IMR-90 (cell line): ENCODE results near the gene MAP2K6.
A peak's percentile ranks its signal among the peaks of the same experiment; 100 is the strongest.

ENCODE experiments used
- BHLHE40 ChIP-seq: fragments of 150-350 bp; IDR thresholded peaks from 2 replicates; pipeline ENCODE4 v1.6.1; 2016; ENCODE audit warnings: mild to moderate bottlenecking, low read depth, low read length
- CEBPB ChIP-seq: IDR thresholded peaks from 2 replicates; pipeline ENCODE4 v1.6.1; 2012; ENCODE audit warnings: low read depth, low read length, improper control_type of control experiment
- CTCF ChIP-seq: conservative IDR thresholded peaks from 2 replicates; pipeline ENCODE4 v1.5.1; 2012; ENCODE audit warnings: mild to moderate bottlenecking, low read depth, low read length, improper control_type of control experiment
- ELK1 ChIP-seq: fragments of 150-350 bp; IDR thresholded peaks from 2 replicates; pipeline ENCODE4 v1.6.1; 2016; ENCODE audit warnings: low read depth, mild to moderate bottlenecking, low read length, moderate library complexity, borderline replicate concordance
- MAFK ChIP-seq: IDR thresholded peaks from 2 replicates; pipeline ENCODE4 v1.6.1; 2012; ENCODE audit warnings: low read depth, low read length, improper control_type of control experiment
- MAZ ChIP-seq: IDR thresholded peaks from 2 replicates; pipeline ENCODE4 v1.6.1; 2012; ENCODE audit warnings: low read depth, mild to moderate bottlenecking, low read length, improper control_type of control experiment, moderate library complexity, borderline replicate concordance
- POLR2A ChIP-seq: IDR thresholded peaks from 2 replicates; pipeline ENCODE4 v1.6.1; 2012; ENCODE audit warnings: mild to moderate bottlenecking, low read depth, low read length
- RAD21 ChIP-seq: IDR thresholded peaks from 2 replicates; pipeline ENCODE4 v1.6.1; 2012; ENCODE audit warnings: low read length, improper control_type of control experiment
- RCOR1 ChIP-seq: IDR thresholded peaks from 2 replicates; pipeline ENCODE4 v1.6.1; 2012; ENCODE audit warnings: mild to moderate bottlenecking, low read length, improper control_type of control experiment; ENCODE audit not compliant: insufficient replicate concordance
- RFX5 ChIP-seq: IDR thresholded peaks from 2 replicates; pipeline ENCODE4 v1.8.0; 2012; ENCODE audit warnings: low read depth, mild to moderate bottlenecking, low read length, moderate library complexity
- SMC3 ChIP-seq: fragments of 150-350 bp; IDR thresholded peaks from 2 replicates; pipeline ENCODE4 v1.6.1; 2016; ENCODE audit warnings: low read depth, mild to moderate bottlenecking, antibody characterized with exemption, low read length, moderate library complexity
- USF2 ChIP-seq: fragments of 150-350 bp; IDR thresholded peaks from 2 replicates; pipeline ENCODE4 v1.6.1; 2017; ENCODE audit warnings: mild to moderate bottlenecking, antibody characterized with exemption, low read length, low read depth

- no peak for TF ChIP-seq RCOR1
- TF ChIP-seq POLR2A = no peak
- no peak for TF ChIP-seq CTCF
- no peak for TF ChIP-seq RAD21
- TF ChIP-seq CEBPB = peak; percentile 91
- no peak for TF ChIP-seq SMC3
- no peak for TF ChIP-seq BHLHE40
- TF ChIP-seq RFX5 = no peak
- no peak for TF ChIP-seq MAZ
- no peak for TF ChIP-seq MAFK
- TF ChIP-seq USF2 = no peak
- TF ChIP-seq ELK1 = no peak
These were observed 87.3 kb downstream of the MAP2K6 start for GRCh38 chr17:69501591-69502468.
